GM19452 (cell line): ENCODE results near the gene WDR55.
"Not testable (repeated sequence)": the region's sequence is repeated elsewhere in the genome, so short reads cannot be mapped to it uniquely, and the experiment has no call there.

Experiments
- ATAC-seq: cut with Tn5 transposase; IDR thresholded peaks from one replicate; pipeline ENCODE4 v1.9.1; 2021; ENCODE audit not compliant: unreplicated experiment

WDR55 gene

GRCh38 chr5:140707812-140708211 is 43.1 kb downstream of the WDR55 start:
- ATAC-seq, result no peak

GRCh38 chr5:140708787-140709186 is 44.1 kb downstream of the WDR55 start:
- not testable (repeated sequence) for ATAC-seq

- ATAC-seq, result peak; percentile 89
These were observed 46.3 kb downstream of the WDR55 start for GRCh38 chr5:140710899-140711552.

GRCh38 chr5:140711794-140712193 is 47.1 kb downstream of the WDR55 start:
- no peak for ATAC-seq

- no peak for ATAC-seq
These were observed 48.9 kb downstream of the WDR55 start for GRCh38 chr5:140713562-140714094.

GRCh38 chr5:140716238-140716637 is 51.5 kb downstream of the WDR55 start:
- not testable (repeated sequence) for ATAC-seq

GRCh38 chr5:140718266-140718592 is 53.5 kb downstream of the WDR55 start:
- no peak for ATAC-seq

- not testable (repeated sequence) for ATAC-seq
These were observed 56.0 kb downstream of the WDR55 start for GRCh38 chr5:140720738-140721137.

- not testable (repeated sequence) for ATAC-seq
These were observed 56.7 kb downstream of the WDR55 start for GRCh38 chr5:140721395-140721794.
